Esophagus squamous epithelium (tissue), 5 donors: ENCODE results near the gene ITCH. TPM values are rescaled to one million over a fixed set of nuclear protein-coding genes. Genes with fewer than 3 reads are reported as not detected.
"Not testable (repeated sequence)": the region's sequence is repeated elsewhere in the genome, so short reads cannot be mapped to it uniquely, and the experiment has no call there.

Experiments
- DNase-seq: peaks from one replicate; lab custom pipeline; 2025; lab: John Stamatoyannopoulos, UW
- H3K27ac ChIP-seq, 4 donors: fragments of 200-600 bp; sonication (generic); one replicate each; pipeline ENCODE4 v1.5.1; 2016 to 2019; ENCODE audit warnings: mild to moderate bottlenecking in 1 of 4
- H3K27me3 ChIP-seq, 4 donors: fragments of 200-600 bp; sonication (generic); 1 replicate in 3 of 4; 2 replicates in 1 of 4; pipeline versions ENCODE4 v1.5.1 to v1.6.0; 2017 to 2021; ENCODE audit warnings: antibody characterized with exemption in 1 of 4
- H3K36me3 ChIP-seq, 3 donors: fragments of 200-600 bp; sonication (generic); one replicate each; pipeline ENCODE4 v1.5.1; 2016 to 2019
- H3K4me1 ChIP-seq, 3 donors: fragments of 200-600 bp; sonication (generic); one replicate each; pipeline ENCODE4 v1.5.1; 2017 to 2019
- H3K4me3 ChIP-seq, 4 donors: fragments of 200-600 bp; sonication (generic); 1 replicate in 3 of 4; 2 replicates in 1 of 4; pipeline ENCODE4 v1.5.1; 2016 to 2019; ENCODE audit warnings: mild to moderate bottlenecking in 2 of 4, moderate library complexity in 1 of 4
- H3K9me3 ChIP-seq, 3 donors: fragments of 200-600 bp; sonication (generic); one replicate each; pipeline ENCODE4 v1.5.1; 2016 to 2019
- POLR2A ChIP-seq, 4 donors: fragments of 450-650 bp; IDR thresholded peaks; one replicate each; pipeline ENCODE4 v1.6.1; 2017; ENCODE audit warnings: antibody characterized with exemption in 4 of 4, mild to moderate bottlenecking in 4 of 4, moderate library complexity in 3 of 4
- WGBS, 2 donors: methylation state at CpG; one replicate each; pipeline ENCODE4 v1.1.5; 2018; 5-methylcytosine and 5-hydroxymethylcytosine counted together
- intact Hi-C: fragments of 100-400 bp; cut with DNase I; formaldehyde crosslinking; loops from one replicate; pipeline ENCODE4 v1.15.0; 2022
- total RNA-seq, 4 donors: library from RNA; depleted of rRNA; stranded (reverse); fragments of >200 nt; gene quantifications; one replicate each; pipeline ENCODE4 v1.1.0, GENCODE V29; 2016
- TF ChIP-seq, protein P1 (sequence below), 6 experiments: fragments of 450-650 bp in 4 of 6; fragments of 200-600 bp in 2 of 6; sonication (generic) in 2 of 6; IDR thresholded peaks; one replicate each; pipeline ENCODE4 v1.5.1; 2016 to 2019; ENCODE audit warnings: antibody characterized with exemption in 6 of 6, mild to moderate bottlenecking in 4 of 6, moderate library complexity in 4 of 6
- donor health status: DM: yes; HTN: yes; CAD: no.

Gene ITCH
- total RNA-seq, 4 donors from 2014 or later, result 45.9 to 67.9 (median 54.5) TPM

DNA sequence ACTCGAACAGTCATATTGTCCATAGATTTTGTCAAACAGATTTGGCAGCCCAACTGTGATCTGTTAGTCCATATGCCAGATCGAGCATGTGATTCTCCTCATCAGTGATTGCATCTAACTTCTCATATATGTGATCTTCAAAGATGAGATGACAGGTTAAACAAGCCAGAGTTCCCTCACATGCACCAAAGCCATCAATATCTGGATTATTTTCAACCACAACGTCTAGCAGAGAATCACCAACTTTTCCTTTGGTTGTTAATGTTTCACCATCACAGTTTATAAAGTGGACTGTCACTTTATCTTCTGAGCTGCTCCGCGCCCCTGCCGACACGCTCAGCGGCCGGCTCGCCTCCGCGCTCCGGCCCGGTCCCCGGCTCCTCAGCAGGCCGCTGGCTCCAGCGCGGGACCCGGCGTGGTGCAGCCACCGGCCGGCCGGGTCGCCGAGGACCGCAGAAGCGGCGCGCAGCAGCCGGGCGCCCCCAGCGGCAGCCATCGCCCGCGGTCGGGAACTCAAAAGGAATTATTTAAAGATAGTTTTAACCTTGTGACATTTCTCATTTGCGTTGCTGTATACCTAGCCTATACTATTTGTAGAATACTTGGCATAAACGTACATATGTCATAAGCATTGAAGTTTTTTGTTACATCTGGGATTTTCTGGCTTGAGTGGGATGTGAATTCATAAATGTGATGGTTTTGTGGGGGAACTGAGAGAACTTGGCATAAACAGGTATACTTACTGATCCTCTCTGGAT lies 113.1 kb downstream of the ITCH start:
- H3K27ac ChIP-seq, result no peak overlapping the region
- intact Hi-C loops, result no loop called here

DNA sequence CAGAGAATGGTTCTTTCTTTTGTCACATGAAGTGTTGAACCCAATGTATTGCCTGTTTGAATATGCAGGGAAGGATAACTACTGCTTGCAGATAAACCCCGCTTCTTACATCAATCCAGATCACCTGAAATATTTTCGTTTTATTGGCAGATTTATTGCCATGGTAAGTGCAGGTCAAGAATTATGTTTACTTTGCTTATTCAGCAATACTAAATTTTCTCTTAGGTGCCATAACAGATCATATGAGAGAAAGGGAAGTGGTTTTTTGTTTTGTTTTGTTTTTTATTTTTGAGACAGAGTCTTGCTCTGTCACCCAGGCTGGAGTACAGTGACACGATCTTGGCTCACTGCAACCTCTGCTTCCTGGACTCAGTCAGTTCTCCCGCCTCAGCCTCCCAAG lies 116.6 kb downstream of the ITCH start:
- WGBS, 2 donors, result 87 to 89% methylated on average over 4 of the region's 4 CpGs
- no peak overlapping the region for H3K4me3 ChIP-seq
- H3K36me3 ChIP-seq, result peaks cover 19 to 88% (median 29%) of the 10 kb centered on the region in 3 donors
- no peaks in the 10 kb centered on the region for H3K27me3 ChIP-seq
- DNase-seq, result no peak
- peaks cover 0 to 10% (median 0%) of the 10 kb centered on the region in 3 donors for H3K4me1 ChIP-seq
- TF ChIP-seq POLR2A (IDR thresholded peaks at IDR 0.05), result no peak
- TF ChIP-seq, protein P1, sequence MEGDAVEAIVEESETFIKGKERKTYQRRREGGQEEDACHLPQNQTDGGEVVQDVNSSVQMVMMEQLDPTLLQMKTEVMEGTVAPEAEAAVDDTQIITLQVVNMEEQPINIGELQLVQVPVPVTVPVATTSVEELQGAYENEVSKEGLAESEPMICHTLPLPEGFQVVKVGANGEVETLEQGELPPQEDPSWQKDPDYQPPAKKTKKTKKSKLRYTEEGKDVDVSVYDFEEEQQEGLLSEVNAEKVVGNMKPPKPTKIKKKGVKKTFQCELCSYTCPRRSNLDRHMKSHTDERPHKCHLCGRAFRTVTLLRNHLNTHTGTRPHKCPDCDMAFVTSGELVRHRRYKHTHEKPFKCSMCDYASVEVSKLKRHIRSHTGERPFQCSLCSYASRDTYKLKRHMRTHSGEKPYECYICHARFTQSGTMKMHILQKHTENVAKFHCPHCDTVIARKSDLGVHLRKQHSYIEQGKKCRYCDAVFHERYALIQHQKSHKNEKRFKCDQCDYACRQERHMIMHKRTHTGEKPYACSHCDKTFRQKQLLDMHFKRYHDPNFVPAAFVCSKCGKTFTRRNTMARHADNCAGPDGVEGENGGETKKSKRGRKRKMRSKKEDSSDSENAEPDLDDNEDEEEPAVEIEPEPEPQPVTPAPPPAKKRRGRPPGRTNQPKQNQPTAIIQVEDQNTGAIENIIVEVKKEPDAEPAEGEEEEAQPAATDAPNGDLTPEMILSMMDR (IDR thresholded peaks at IDR 0.05), result no peak
- H3K9me3 ChIP-seq, result no peaks in the 10 kb centered on the region
- intact Hi-C loops, result loop anchor here (10.0 kb wide), 1 partner anchor 165 kb away; no protein-coding TSS in a partner anchor
- no peak overlapping the region for H3K27ac ChIP-seq

More for the DNA sequence above, 113.1 kb downstream of the ITCH start:
- DNase-seq, result no peak
- Histone ChIP-seq H3K4me1 (peaks cover 0 to 20% (median 5%) of the 10 kb centered on the region in 3 donors), H3K36me3 (peaks cover 0 to 85% (median 7%) of the 10 kb centered on the region in 3 donors), H3K27me3 (no peaks in the 10 kb centered on the region), H3K9me3 (no peaks in the 10 kb centered on the region), H3K4me3 (no peak overlapping the region)
- TF ChIP-seq POLR2A (IDR thresholded peaks at IDR 0.05), result no peak
- TF ChIP-seq, protein P1 (IDR thresholded peaks at IDR 0.05), result peak in 5 of 6 experiments; percentile 35 to 73 (median 61)
- WGBS, 2 donors, result 11 to 39% methylated on average over 11 to 17 of the region's 38 CpGs

DNA sequence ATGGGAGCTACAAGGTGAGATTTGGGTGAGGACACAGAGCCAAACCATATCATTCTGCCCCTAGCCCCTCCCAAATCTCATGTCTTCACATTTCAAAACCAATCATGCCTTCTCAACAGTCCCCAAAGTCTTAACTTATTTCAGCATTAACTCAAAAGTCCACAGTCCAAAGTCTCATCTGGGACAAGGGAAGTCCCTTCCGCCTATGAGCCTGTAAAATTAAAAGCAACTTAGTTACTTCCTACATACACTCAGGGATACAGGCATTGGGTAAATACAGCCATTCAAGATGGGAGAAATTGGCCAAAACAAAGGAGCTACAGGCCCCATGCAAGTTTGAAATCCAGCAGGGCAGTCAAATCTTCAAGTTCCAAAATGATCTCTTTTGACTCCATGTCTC lies 119.1 kb downstream of the ITCH start:
- H3K9me3 ChIP-seq, H3K4me3 ChIP-seq, H3K27ac ChIP-seq, H3K4me1 ChIP-seq, H3K27me3 ChIP-seq, DNase-seq: not testable (repeated sequence)
- peaks cover 19 to 98% (median 29%) of the 10 kb centered on the region in 3 donors for H3K36me3 ChIP-seq
- intact Hi-C loops, result loop anchor here (10.0 kb wide), 1 partner anchor 167 kb away; no protein-coding TSS in a partner anchor
- WGBS, 2 donors, result 0 to 38% methylated on average over 1 of the region's 1 CpG

DNA sequence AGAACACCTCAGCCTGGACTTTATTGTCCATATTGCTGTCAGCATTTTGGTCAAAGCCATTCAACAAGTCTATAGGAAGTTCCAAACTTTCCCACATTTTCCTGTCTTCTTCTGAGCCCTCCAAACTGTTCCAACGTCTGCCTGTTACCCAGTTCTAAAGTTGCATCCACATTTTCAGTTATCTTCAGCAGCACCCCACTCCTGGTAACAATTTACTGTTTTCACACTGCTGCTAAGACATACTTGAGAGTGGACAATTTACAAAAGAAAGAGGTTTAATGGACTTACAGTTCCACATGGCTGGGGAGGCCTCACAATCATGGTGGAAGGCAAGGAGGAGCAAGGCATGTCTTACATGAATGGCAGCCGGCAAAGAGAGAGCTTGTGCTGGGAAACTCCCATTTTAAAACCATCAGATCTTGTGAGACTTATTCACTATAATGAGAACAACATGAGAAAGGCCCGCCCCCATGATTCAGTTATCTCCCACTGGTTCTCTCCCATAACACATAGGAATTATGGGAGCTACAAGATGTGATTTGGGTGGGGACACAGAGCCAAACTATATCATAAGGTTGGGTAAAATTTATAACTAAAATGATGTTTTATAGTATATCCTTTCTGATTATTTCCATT lies 120.6 kb downstream of the ITCH start:
- DNase-seq, H3K9me3 ChIP-seq, H3K4me3 ChIP-seq, H3K27ac ChIP-seq, H3K4me1 ChIP-seq, H3K27me3 ChIP-seq: not testable (repeated sequence)
- H3K36me3 ChIP-seq, result peaks cover 19 to 98% (median 23%) of the 10 kb centered on the region in 3 donors
- WGBS, 2 donors, result 91 to 100% methylated on average over 3 of the region's 3 CpGs
- intact Hi-C loops, result loop anchor here (10.0 kb wide), 1 partner anchor 169 kb away; no protein-coding TSS in a partner anchor

DNA sequence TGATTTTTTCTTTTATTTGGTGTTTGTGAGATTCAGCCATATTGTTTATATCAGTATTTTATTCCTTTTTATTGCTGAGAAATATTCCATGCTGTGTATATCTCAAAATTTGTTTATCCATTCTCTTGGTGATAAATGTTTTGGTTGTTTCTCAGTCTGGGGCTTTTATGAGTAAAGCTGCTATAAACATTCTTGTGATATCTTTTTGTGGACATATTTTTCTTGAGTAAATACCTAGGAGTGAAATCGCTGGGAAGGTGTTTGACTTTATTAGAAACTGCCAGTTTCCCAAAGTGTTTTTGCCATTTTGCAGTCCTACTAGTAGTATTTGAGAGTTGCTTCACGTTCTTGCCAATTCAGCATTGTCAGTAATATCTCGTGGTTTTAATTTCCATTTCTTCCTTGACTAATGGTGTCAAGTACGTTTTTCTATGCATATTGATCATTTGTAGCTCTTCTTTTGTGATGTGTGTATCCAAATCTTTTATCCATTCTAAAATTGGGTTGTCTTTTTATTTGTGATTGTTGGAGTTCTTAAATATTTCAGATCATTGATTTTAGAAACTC lies 122.1 kb downstream of the ITCH start:
- 76 to 80% methylated on average over 4 of the region's 4 CpGs for WGBS, 2 donors
- H3K36me3 ChIP-seq, result peaks cover 25 to 98% (median 29%) of the 10 kb centered on the region in 3 donors
- H3K27ac ChIP-seq, result no peak overlapping the region
- DNase-seq, result no peak
- H3K9me3 ChIP-seq, result no peaks in the 10 kb centered on the region
- intact Hi-C loops, result loop anchor here (10.0 kb wide), 1 partner anchor 170 kb away; no protein-coding TSS in a partner anchor
- no peaks in the 10 kb centered on the region for H3K27me3 ChIP-seq
- no peak for TF ChIP-seq POLR2A (IDR thresholded peaks at IDR 0.05)
- TF ChIP-seq, protein P1 (IDR thresholded peaks at IDR 0.05), result no peak
- H3K4me1 ChIP-seq, result no peaks in the 10 kb centered on the region
- H3K4me3 ChIP-seq, result no peak overlapping the region
